Mesenchymal stem cell (in vitro differentiated cells and primary cell): Measurements from ENCODE around the gene MBNL2.

Experiments used
- DNase-seq: peaks from one replicate; pipeline ENCODE4 v3.0.0-alpha.2; 2013
- H2AFZ ChIP-seq: one replicate; pipeline ENCODE4 v1.6.1; 2013; ENCODE audit warnings: low read depth, mild to moderate bottlenecking, control low read depth, inconsistent platforms, low read length, moderate library complexity
- H2AK5ac ChIP-seq: 2 replicates; pipeline ENCODE4 v1.6.1; 2013; ENCODE audit warnings: low read length, moderate library complexity, mild to moderate bottlenecking, inconsistent platforms; ENCODE audit not compliant: severe bottlenecking
- H2BK120ac ChIP-seq: one replicate; pipeline ENCODE4 v1.6.1; 2013; ENCODE audit warnings: low read depth, mild to moderate bottlenecking, inconsistent platforms, low read length, moderate library complexity
- H2BK12ac ChIP-seq, 2 experiments: one replicate each; pipeline ENCODE4 v1.6.1; 2013; ENCODE audit warnings: inconsistent platforms in 2 of 2, low read length in 2 of 2, mild to moderate bottlenecking in 2 of 2, moderate library complexity in 2 of 2, control low read depth in 1 of 2
- H2BK15ac ChIP-seq: one replicate; pipeline ENCODE4 v1.6.1; 2013; ENCODE audit warnings: mild to moderate bottlenecking, low read depth, inconsistent platforms; ENCODE audit not compliant: poor library complexity, severe bottlenecking
- H2BK5ac ChIP-seq: 2 replicates; pipeline ENCODE4 v1.6.1; 2013; ENCODE audit warnings: low read depth, mild to moderate bottlenecking, low read length, control low read depth, inconsistent platforms; ENCODE audit not compliant: poor library complexity, severe bottlenecking
- H3K14ac ChIP-seq, 2 experiments: one replicate each; pipeline ENCODE4 v1.6.1; 2013; ENCODE audit warnings: inconsistent platforms in 2 of 2, low read length in 2 of 2, control low read depth in 1 of 2, mild to moderate bottlenecking in 1 of 2, moderate library complexity in 1 of 2
- H3K18ac ChIP-seq, 2 experiments: one replicate each; pipeline ENCODE4 v1.6.1; 2013; ENCODE audit warnings: inconsistent platforms in 2 of 2, low read length in 2 of 2, control low read depth in 1 of 2, low read depth in 1 of 2, mild to moderate bottlenecking in 1 of 2
- H3K23ac ChIP-seq, 2 experiments: one replicate each; pipeline ENCODE4 v1.6.1; 2013; ENCODE audit warnings: inconsistent platforms in 2 of 2, low read length in 2 of 2, mild to moderate bottlenecking in 2 of 2, moderate library complexity in 2 of 2, control low read depth in 1 of 2
- H3K27ac ChIP-seq: 2 replicates; pipeline ENCODE4 v1.5.1; 2013; ENCODE audit warnings: mild to moderate bottlenecking, moderate library complexity, low read length, control low read depth, inconsistent platforms; ENCODE audit not compliant: poor library complexity, severe bottlenecking
- H3K27me3 ChIP-seq, 2 experiments: 2 replicates each; pipeline versions ENCODE4 v1.6.1 to v1.7.0; 2013; ENCODE audit warnings: low read length in 2 of 2, mild to moderate bottlenecking in 2 of 2, moderate library complexity in 2 of 2, control low read depth in 1 of 2, inconsistent platforms in 1 of 2; ENCODE audit not compliant: control insufficient read depth in 1 of 2, insufficient read depth in 1 of 2
- H3K36me3 ChIP-seq, 2 experiments: 2 replicates each; pipeline versions ENCODE4 v1.6.1 to v1.7.0; 2013; ENCODE audit warnings: low read length in 2 of 2, control low read depth in 1 of 2, inconsistent platforms in 1 of 2, low read depth in 1 of 2, mild to moderate bottlenecking in 1 of 2; ENCODE audit not compliant: insufficient read depth in 2 of 2, control insufficient read depth in 1 of 2
- H3K4ac ChIP-seq, 2 experiments: one replicate each; pipeline ENCODE4 v1.6.1; 2013; ENCODE audit warnings: inconsistent platforms in 2 of 2, low read length in 2 of 2, mild to moderate bottlenecking in 2 of 2, moderate library complexity in 2 of 2, control low read depth in 1 of 2, low read depth in 1 of 2
- H3K4me1 ChIP-seq: 2 replicates; pipeline ENCODE4 v1.6.1; 2013; ENCODE audit warnings: low read depth, low read length, control low read depth; ENCODE audit not compliant: control insufficient read depth, insufficient read depth
- H3K4me2 ChIP-seq: 2 replicates; pipeline ENCODE4 v1.6.1; 2013; ENCODE audit warnings: low read length, mild to moderate bottlenecking, inconsistent platforms; ENCODE audit not compliant: poor library complexity, severe bottlenecking
- H3K4me3 ChIP-seq, 2 experiments: 2 replicates each; pipeline versions ENCODE4 v1.5.1 to v1.7.0; 2013; ENCODE audit warnings: low read length in 2 of 2, mild to moderate bottlenecking in 2 of 2, control low read depth in 1 of 2, low read depth in 1 of 2; ENCODE audit not compliant: insufficient read depth in 1 of 2
- H3K79me1 ChIP-seq: replicated peaks from 2 replicates; pipeline ENCODE4 v1.6.1; 2013; ENCODE audit warnings: mild to moderate bottlenecking, control low read depth, low read length, inconsistent platforms; ENCODE audit not compliant: poor library complexity, severe bottlenecking
- H3K9ac ChIP-seq: 2 replicates; pipeline ENCODE4 v1.7.0; 2013; ENCODE audit warnings: mild to moderate bottlenecking, low read length, moderate library complexity
- H3K9me3 ChIP-seq: 2 replicates; pipeline ENCODE4 v1.7.0; 2013; ENCODE audit warnings: mild to moderate bottlenecking, low read length; ENCODE audit not compliant: control insufficient read depth
- H4K8ac ChIP-seq: one replicate; pipeline ENCODE4 v1.6.1; 2013; ENCODE audit warnings: inconsistent platforms, mild to moderate bottlenecking, low read length, moderate library complexity
- H4K91ac ChIP-seq: one replicate; pipeline ENCODE4 v1.6.1; 2013; ENCODE audit warnings: mild to moderate bottlenecking, low read length, inconsistent platforms
- WGBS: methylation state at CpG from one replicate; pipeline ENCODE4 v1.1.7; 2013; ENCODE audit warnings: mixed read lengths; 5-methylcytosine and 5-hydroxymethylcytosine counted together

Gene MBNL2

DNA sequence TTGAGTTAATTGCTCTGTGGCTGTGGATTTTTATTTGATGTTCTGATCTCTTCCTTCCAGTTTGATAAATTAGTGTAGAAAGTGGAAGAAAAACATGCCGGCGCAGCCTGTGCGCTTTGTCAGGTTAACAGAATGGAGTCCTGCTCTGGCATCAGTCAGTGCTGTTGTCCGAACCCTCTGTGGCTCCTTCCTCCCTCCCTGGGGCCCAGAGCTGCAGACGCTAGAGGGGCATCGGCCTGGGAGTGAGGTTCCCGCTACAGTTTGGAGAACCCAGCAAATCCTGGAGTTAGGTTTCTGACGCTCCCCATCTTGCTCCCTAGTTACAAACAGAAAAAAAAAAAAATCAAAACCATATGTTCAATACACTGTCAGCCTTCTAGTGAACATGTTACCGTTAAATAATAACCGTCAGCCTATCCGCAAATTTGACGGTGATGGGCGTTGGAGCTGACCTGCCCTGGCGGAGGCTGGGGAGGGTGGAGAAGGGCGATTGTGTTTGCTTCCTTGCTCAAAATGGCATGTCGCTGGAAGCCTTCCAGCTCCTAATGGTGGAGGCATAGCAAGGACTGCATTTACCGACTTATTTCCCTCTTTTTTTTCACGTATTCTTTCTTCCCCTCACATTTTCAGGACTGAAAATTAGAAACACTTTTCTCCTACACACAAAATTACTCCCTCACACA lies 13.6 kb downstream of the MBNL2 start:
- H2AFZ ChIP-seq, result no peak overlapping the region
- no peak overlapping the region for H3K4me2 ChIP-seq
- peaks cover 18% of the 10 kb centered on the region for H3K79me1 ChIP-seq
- no peak overlapping the region for H3K14ac ChIP-seq
- no peak overlapping the region for H2AK5ac ChIP-seq
- H3K27me3 ChIP-seq, result no peaks in the 10 kb centered on the region
- no peak overlapping the region for H4K91ac ChIP-seq
- DNase-seq, result no peak
- no peak overlapping the region for H3K18ac ChIP-seq
- H3K4ac ChIP-seq, result no peak overlapping the region
- H3K23ac ChIP-seq, result no peak overlapping the region
- peaks cover 12% of the 10 kb centered on the region for H3K4me1 ChIP-seq
- peak overlapping the region in 1 of 2 experiments; percentile 70 for H3K4me3 ChIP-seq
- peaks cover 4 to 17% of the 10 kb centered on the region in 2 experiments for H3K36me3 ChIP-seq
- peak overlapping the region; percentile 76 for H3K9ac ChIP-seq
- no peak overlapping the region for H2BK15ac ChIP-seq
- no peak overlapping the region for H4K8ac ChIP-seq
- WGBS, result 95% methylated on average over 18 of the region's 18 CpGs
- no peak overlapping the region for H3K27ac ChIP-seq
- no peak overlapping the region for H2BK12ac ChIP-seq
- H2BK120ac ChIP-seq, result no peak overlapping the region
- H2BK5ac ChIP-seq, result no peak overlapping the region
- no peaks in the 10 kb centered on the region for H3K9me3 ChIP-seq

DNA sequence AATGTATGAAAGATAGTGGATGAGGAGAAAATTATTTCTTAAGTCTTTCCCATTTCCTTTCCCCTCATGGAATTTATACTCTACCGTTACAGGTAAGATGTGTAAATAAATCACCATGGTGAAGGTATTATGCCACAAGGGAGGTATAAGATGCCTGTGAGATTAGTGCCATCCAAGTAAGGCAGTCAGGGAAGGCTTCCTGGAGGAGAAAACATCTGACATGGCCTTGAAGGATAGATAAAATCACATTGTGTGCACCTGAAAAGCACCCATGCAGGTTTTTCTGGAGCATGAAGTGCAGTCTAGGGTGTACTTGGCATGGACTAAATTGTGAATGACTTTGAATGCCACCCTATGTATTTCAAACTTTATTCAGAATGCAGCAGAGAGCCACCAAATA lies 15.3 kb downstream of the MBNL2 start:
- Histone ChIP-seq H3K4ac (no peak overlapping the region), H4K8ac (no peak overlapping the region), H2AK5ac (no peak overlapping the region), H3K27me3 (no peaks in the 10 kb centered on the region), H2AFZ (no peak overlapping the region), H3K23ac (no peak overlapping the region), H3K9me3 (no peaks in the 10 kb centered on the region), H3K4me2 (no peak overlapping the region), H2BK120ac (no peak overlapping the region), H3K9ac (no peak overlapping the region), H3K79me1 (peaks cover 23% of the 10 kb centered on the region), H2BK15ac (no peak overlapping the region), H3K18ac (no peak overlapping the region), H3K36me3 (peaks cover 4 to 12% of the 10 kb centered on the region in 2 experiments), H3K27ac (no peak overlapping the region), H4K91ac (no peak overlapping the region), H2BK5ac (no peak overlapping the region), H3K4me1 (peaks cover 7% of the 10 kb centered on the region), H3K4me3 (no peak overlapping the region), H2BK12ac (no peak overlapping the region), H3K14ac (no peak overlapping the region)
- 100% methylated on average over 1 of the region's 1 CpG for WGBS
- DNase-seq, result no peak

DNA sequence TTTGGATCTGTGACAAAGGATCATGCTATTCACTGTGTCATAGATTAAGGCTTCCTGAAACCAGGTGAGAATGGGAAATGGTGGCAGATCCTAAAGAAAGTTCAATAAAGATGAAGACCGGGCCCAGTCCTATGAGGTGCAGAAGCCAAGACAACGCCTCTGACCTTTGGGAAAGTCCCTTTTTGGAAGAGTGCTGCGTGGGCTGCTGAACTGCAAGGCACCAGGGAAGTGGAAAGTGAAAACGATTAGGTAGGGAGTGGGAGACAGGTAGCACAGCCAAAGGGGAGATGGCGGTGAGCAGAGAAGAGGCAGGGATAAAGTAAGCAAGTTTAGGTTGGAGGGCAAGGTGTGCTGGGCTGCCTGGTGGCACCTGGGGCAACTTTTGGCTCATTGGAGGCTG lies 16.3 kb downstream of the MBNL2 start:
- Histone ChIP-seq H4K8ac (peak overlapping the region; percentile 27), H3K4ac (no peak overlapping the region), H3K14ac (no peak overlapping the region), H3K79me1 (peaks cover 23% of the 10 kb centered on the region), H2BK5ac (no peak overlapping the region), H2AK5ac (peak overlapping the region; percentile 33), H4K91ac (no peak overlapping the region), H3K18ac (peak overlapping the region in 1 of 2 experiments; percentile 48), H2AFZ (no peak overlapping the region), H3K4me2 (no peak overlapping the region), H2BK120ac (no peak overlapping the region), H2BK15ac (no peak overlapping the region), H3K27me3 (no peaks in the 10 kb centered on the region), H2BK12ac (no peak overlapping the region), H3K27ac (peak overlapping the region; percentile 63), H3K4me3 (no peak overlapping the region), H3K9ac (no peak overlapping the region), H3K4me1 (peaks cover 14% of the 10 kb centered on the region), H3K36me3 (peaks cover 4 to 12% of the 10 kb centered on the region in 2 experiments), H3K9me3 (no peaks in the 10 kb centered on the region), H3K23ac (no peak overlapping the region)
- DNase-seq, result no peak
- WGBS, result 96% methylated on average over 5 of the region's 5 CpGs

DNA sequence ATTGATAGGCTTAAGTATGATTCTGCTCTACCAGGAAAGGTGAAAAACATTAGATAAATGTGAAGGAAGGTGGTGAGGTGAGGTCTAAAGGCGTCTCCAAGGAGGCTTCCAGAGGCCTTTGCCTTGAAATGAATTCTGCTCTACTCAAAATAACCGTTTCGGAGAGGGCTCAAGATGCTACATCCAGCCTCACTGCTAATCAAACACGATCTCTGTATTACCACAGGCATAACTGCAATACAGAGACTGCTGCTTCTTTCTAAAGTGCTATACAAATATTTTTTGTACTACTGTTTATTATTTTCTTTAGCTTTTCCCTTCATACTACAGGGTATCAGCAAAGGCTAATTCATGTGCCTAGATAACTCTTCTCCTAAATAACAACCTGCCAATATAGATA lies 16.8 kb downstream of the MBNL2 start:
- no peak overlapping the region for H3K4me3 ChIP-seq

More for the DNA sequence above, 16.8 kb downstream of the MBNL2 start:
- Histone ChIP-seq H3K23ac (no peak overlapping the region), H3K27me3 (no peaks in the 10 kb centered on the region), H3K18ac (no peak overlapping the region), H3K27ac (peak overlapping the region; percentile 63), H3K14ac (no peak overlapping the region), H2AK5ac (peak overlapping the region; percentile 33), H2BK12ac (no peak overlapping the region), H3K79me1 (peaks cover 19% of the 10 kb centered on the region), H3K36me3 (peaks cover 4 to 12% of the 10 kb centered on the region in 2 experiments), H3K4me1 (peaks cover 14% of the 10 kb centered on the region), H4K8ac (no peak overlapping the region), H4K91ac (no peak overlapping the region), H3K4ac (no peak overlapping the region), H3K4me2 (no peak overlapping the region), H2BK5ac (peak overlapping the region; percentile 32), H2BK120ac (no peak overlapping the region), H2AFZ (no peak overlapping the region), H2BK15ac (no peak overlapping the region), H3K9ac (no peak overlapping the region), H3K9me3 (no peaks in the 10 kb centered on the region)
- 82% methylated on average over 4 of the region's 4 CpGs for WGBS
- no peak for DNase-seq
